HepG2 (cell line): ENCODE measurements around the gene FGFR3. TPM values are rescaled to one million over a fixed set of nuclear protein-coding genes. Genes with fewer than 3 reads are reported as not detected.

Experiments used
- CSRNP1 ChIP-seq: sonication (generic); formaldehyde crosslinking; IDR thresholded peaks from 2 replicates; pipeline ENCODE4 v1.8.1; 2023; ENCODE audit warnings: mild to moderate bottlenecking, missing genetic modification reagents
- CTCF ChIP-seq: sonication (generic); formaldehyde crosslinking; IDR thresholded peaks from 2 replicates; pipeline ENCODE4 v1.5.0; 2020; ENCODE audit warnings: mild to moderate bottlenecking, missing genetic modification reagents, moderate library complexity
- GLMP ChIP-seq: sonication (generic); formaldehyde crosslinking; IDR thresholded peaks from 2 replicates; pipeline ENCODE4 v1.9.0; 2021; ENCODE audit warnings: missing genetic modification reagents, mild to moderate bottlenecking, borderline replicate concordance
- IKZF5 ChIP-seq: IDR thresholded peaks from 2 replicates; pipeline ENCODE4 v1.6.1; 2018; ENCODE audit warnings: missing genetic modification reagents, mild to moderate bottlenecking, missing compliant biosample characterization
- KLF12 ChIP-seq: sonication (generic); formaldehyde crosslinking; IDR thresholded peaks from 2 replicates; pipeline ENCODE4 v1.4.0; 2020; ENCODE audit warnings: missing genetic modification reagents, borderline replicate concordance
- PRDM15 ChIP-seq: sonication (generic); formaldehyde crosslinking; IDR thresholded peaks from 2 replicates; pipeline ENCODE4 v1.4.0; 2020; ENCODE audit warnings: missing genetic modification reagents
- ZNF34 ChIP-seq: sonication (generic); formaldehyde crosslinking; IDR thresholded peaks from 2 replicates; pipeline ENCODE4 v1.4.0; 2020; ENCODE audit warnings: mild to moderate bottlenecking, missing genetic modification reagents, borderline replicate concordance
- polyA plus RNA-seq, 8 experiments: library from polyadenylated mRNA; depleted of rRNA in 3 of 8; stranded (reverse) in 7 of 8; unstranded in 1 of 8; fragments of >200 nt; fragmentation: Illumina TruSeq in 4 of 8; extraction: Trizol in 4 of 8; gene quantifications; 2 replicates each; pipeline versions ENCODE4 v1.2.1 to v1.2.3, GENCODE V29; 2011 to 2016; ENCODE audit warnings: low read depth in 4 of 8, missing spikeins in 1 of 8, mixed read lengths in 1 of 8; ENCODE audit not compliant: insufficient read depth in 1 of 8
- total RNA-seq, 5 experiments: library from RNA; depleted of rRNA; stranded (reverse); fragments of >200 nt; fragmentation: Illumina TruSeq; extraction: Trizol; gene quantifications; 2 replicates each; pipeline ENCODE4 v1.2.3, GENCODE V29; 2016; ENCODE audit warnings: low read depth in 1 of 5

The FGFR3 gene
- total and polyA plus RNA-seq, 2 of the 13 experiments (the other 11 are each of a cell fraction or from before 2014, with no cell fraction given), result 103 to 109 TPM

- TF ChIP-seq IKZF5 (CRISPR knock-in tag), result peak; percentile 67
- peak; percentile 49; the same call in 1 of the 2 replicates for TF ChIP-seq KLF12 (CRISPR knock-in tag)
- TF ChIP-seq CTCF, result 0 out of 2 replicates have a peak, but pooled peaks have one; percentile 30
- peak; percentile 72 for TF ChIP-seq CSRNP1 (CRISPR knock-in tag)
- no peak; the same call in 1 of the 2 replicates for TF ChIP-seq PRDM15 (CRISPR knock-in tag)
- no peak for TF ChIP-seq GLMP (CRISPR knock-in tag)
- TF ChIP-seq ZNF34, result peak; percentile 47; the same call in 1 of the 2 replicates
Observed at GRCh38 chr4:1795299-1796195, 2.5 kb downstream of the FGFR3 start (continued).
